ENCODE results near the gene MAPRE3. TPM values are rescaled to one million over a fixed set of nuclear protein-coding genes. Genes with fewer than 3 reads are reported as not detected.

Gene MAPRE3
- total and polyA plus RNA-seq, 9 donors, result 7.8 to 45.7 (median 27.1) TPM

DNA sequence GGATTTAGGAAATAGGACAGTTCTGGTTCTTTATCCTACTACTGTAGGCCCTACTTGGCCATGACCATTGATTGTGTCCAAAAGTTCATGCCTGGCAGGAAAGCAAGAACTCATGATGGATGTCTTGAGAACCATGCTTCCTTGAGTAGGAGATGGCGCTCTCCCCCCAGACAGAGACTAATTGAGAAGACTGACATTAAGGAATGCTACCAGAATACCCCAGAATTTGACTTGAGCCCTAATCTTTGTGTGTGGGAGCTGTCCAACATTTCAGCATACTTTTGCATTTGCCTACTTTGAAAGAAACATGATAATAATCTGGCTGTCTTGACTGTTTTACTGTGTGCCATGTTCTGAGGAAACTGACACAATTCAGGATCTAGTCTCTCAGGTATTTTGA is 23.3 kb downstream of the MAPRE3 start:
- H3K4me3 ChIP-seq (ENCODE audit: low read length), result no peak overlapping the region
- H3K9me3 ChIP-seq (replicated peaks; ENCODE audit: control insufficient read depth, low read depth, low read length), result no peaks in the 10 kb centered on the region
- DNase-seq, result no peak
- H3K36me3 ChIP-seq (ENCODE audit: control insufficient read depth, insufficient read depth, low read length), result no peaks in the 10 kb centered on the region
- H3K27ac ChIP-seq (ENCODE audit: low read length), result no peak overlapping the region
- H3K4me1 ChIP-seq (ENCODE audit: control insufficient read depth, insufficient read depth, low read length), result no peaks in the 10 kb centered on the region
- H3K27me3 ChIP-seq (ENCODE audit: control insufficient read depth, insufficient read depth, low read length), result no peaks in the 10 kb centered on the region
- WGBS (ENCODE audit: insufficient coverage), result no CpG with 5 or more reads among the region's 1 CpG

DNA sequence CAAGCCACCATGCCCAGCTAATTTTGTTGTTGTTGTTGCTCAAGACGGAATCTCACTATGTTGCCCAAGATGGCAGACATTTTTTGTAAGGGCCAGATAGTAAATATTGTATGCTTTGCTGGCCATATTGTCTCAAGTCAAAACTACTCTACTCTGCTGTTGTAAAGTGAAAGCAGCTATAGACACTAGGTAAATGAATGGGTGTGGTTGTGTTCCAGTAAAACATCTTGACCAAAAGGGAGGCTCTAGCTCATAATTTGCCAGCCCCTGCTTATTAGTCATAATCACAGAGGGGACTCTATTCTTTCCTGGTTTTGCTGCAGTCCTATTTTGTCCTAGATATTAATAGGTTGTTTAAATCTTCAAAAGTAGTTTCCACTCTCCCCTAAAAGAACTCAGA is 24.5 kb downstream of the MAPRE3 start:
- Histone ChIP-seq H3K27me3 (ENCODE audit: control insufficient read depth, insufficient read depth, low read length) (no peaks in the 10 kb centered on the region), H3K4me1 (ENCODE audit: control insufficient read depth, insufficient read depth, low read length) (no peaks in the 10 kb centered on the region), H3K36me3 (ENCODE audit: control insufficient read depth, insufficient read depth, low read length) (no peaks in the 10 kb centered on the region), H3K9me3 (replicated peaks; ENCODE audit: control insufficient read depth, low read depth, low read length) (no peaks in the 10 kb centered on the region), H3K4me3 (ENCODE audit: low read length) (no peak overlapping the region), H3K27ac (ENCODE audit: low read length) (no peak overlapping the region)
- WGBS (ENCODE audit: insufficient coverage), result no CpG with 5 or more reads among the region's 1 CpG
- DNase-seq, result no peak

DNA sequence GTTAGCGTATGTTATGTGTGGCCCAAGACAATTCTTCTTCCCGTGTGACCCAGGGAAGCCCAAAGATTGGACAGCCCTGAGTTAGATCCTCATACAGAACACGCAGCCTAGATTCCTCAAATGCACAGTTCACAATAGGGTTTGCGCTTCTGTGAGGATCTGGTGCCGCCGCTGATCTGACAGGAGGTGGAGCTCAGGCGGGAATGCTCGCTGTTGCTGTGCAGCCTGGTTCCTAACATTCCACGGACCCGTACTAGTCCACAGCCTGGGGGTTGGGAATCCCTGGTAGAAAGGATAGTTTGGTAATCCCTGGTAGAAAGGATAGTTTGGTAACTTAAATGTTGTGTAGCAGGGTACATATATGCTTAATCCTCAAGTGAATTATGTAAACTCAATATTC is 27.0 kb downstream of the MAPRE3 start:
- Histone ChIP-seq H3K27me3 (ENCODE audit: control insufficient read depth, insufficient read depth, low read length) (no peaks in the 10 kb centered on the region), H3K4me3 (ENCODE audit: low read length) (no peak overlapping the region), H3K36me3 (ENCODE audit: control insufficient read depth, insufficient read depth, low read length) (no peaks in the 10 kb centered on the region), H3K9me3 (replicated peaks; ENCODE audit: control insufficient read depth, low read depth, low read length) (no peaks in the 10 kb centered on the region), H3K27ac (ENCODE audit: low read length) (no peak overlapping the region), H3K4me1 (ENCODE audit: control insufficient read depth, insufficient read depth, low read length) (no peaks in the 10 kb centered on the region)
- no peak for DNase-seq
- 49% methylated on average over 7 of the region's 10 CpGs for WGBS (ENCODE audit: insufficient coverage)

DNA sequence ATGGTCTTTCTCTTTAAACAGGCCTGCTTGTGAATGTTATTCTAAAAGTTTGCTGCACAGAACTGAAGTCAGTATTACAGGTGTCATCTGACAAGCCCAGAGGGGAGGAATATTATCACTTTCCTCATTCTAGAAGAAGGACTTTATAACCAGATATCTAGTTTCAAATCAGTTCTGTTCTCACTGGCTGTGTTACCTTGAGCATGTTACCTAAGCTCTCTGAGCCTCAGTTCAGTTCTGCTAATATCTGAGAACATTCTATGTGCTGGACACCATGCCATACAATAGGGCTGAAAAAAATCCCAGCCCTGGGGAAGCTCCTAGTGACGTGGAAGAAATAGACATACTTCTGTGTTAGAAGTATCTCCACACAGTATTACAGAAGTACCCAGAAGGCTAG is 27.9 kb downstream of the MAPRE3 start:
- H3K27me3 ChIP-seq (ENCODE audit: control insufficient read depth, insufficient read depth, low read length), result no peaks in the 10 kb centered on the region
- H3K9me3 ChIP-seq (replicated peaks; ENCODE audit: control insufficient read depth, low read depth, low read length), result no peaks in the 10 kb centered on the region
- DNase-seq, result no peak
- no peaks in the 10 kb centered on the region for H3K4me1 ChIP-seq (ENCODE audit: control insufficient read depth, insufficient read depth, low read length)
- H3K36me3 ChIP-seq (ENCODE audit: control insufficient read depth, insufficient read depth, low read length), result no peaks in the 10 kb centered on the region
- WGBS (ENCODE audit: insufficient coverage), result no CpG with 5 or more reads among the region's 1 CpG
- H3K4me3 ChIP-seq (ENCODE audit: low read length), result no peak overlapping the region
- no peak overlapping the region for H3K27ac ChIP-seq (ENCODE audit: low read length)

DNA sequence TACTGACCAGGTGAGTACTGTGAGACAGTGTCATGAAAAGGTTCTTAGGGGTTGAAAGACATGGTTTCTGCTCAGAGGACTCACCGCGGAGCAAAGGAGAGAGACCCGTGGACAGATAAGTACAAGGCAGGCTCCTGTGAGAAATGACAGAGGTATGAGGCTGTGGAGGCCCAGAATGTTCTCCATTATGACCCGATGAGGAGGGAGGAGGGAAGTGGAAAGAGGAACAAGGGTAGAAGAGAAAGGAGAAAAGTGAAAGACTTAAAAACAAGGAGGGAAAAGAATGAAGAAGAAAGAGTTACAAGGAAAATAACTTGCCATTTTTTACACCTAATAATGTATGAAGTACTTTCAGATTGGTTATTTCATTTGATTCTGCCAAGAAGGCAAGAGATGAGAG is 29.8 kb downstream of the MAPRE3 start:
- H3K27ac ChIP-seq (ENCODE audit: low read length), result no peak overlapping the region
- no peaks in the 10 kb centered on the region for H3K4me1 ChIP-seq (ENCODE audit: control insufficient read depth, insufficient read depth, low read length)
- H3K9me3 ChIP-seq (replicated peaks; ENCODE audit: control insufficient read depth, low read depth, low read length), result no peaks in the 10 kb centered on the region
- no peaks in the 10 kb centered on the region for H3K27me3 ChIP-seq (ENCODE audit: control insufficient read depth, insufficient read depth, low read length)
- no peak for DNase-seq
- H3K36me3 ChIP-seq (ENCODE audit: control insufficient read depth, insufficient read depth, low read length), result no peaks in the 10 kb centered on the region
- 73% methylated on average over 4 of the region's 4 CpGs for WGBS (ENCODE audit: insufficient coverage)
- no peak overlapping the region for H3K4me3 ChIP-seq (ENCODE audit: low read length)

DNA sequence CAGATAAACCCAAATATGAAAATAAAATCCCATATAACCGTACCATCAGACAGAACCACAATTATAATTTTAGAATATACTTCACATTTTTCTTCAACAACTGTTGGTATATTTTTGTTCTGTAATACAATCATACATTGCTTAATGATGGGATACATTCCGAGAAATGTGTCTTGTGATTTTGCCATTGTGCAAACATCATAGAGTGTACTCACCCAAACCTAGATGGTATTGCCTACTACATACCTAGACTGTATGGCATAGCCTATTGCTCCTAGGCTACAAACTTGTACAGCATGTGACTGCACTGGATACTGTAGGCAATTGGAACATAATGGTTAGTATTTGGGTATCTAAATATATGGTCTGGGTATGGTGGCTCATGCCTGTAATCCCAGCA is 30.6 kb downstream of the MAPRE3 start:
- H3K36me3 ChIP-seq (ENCODE audit: control insufficient read depth, insufficient read depth, low read length), result no peaks in the 10 kb centered on the region
- H3K27me3 ChIP-seq (ENCODE audit: control insufficient read depth, insufficient read depth, low read length), result no peaks in the 10 kb centered on the region
- no peak for DNase-seq
- no CpG with 5 or more reads among the region's 2 CpGs for WGBS (ENCODE audit: insufficient coverage)
- H3K9me3 ChIP-seq (replicated peaks; ENCODE audit: control insufficient read depth, low read depth, low read length), result no peaks in the 10 kb centered on the region
- no peak overlapping the region for H3K4me3 ChIP-seq (ENCODE audit: low read length)
- no peak overlapping the region for H3K27ac ChIP-seq (ENCODE audit: low read length)
- H3K4me1 ChIP-seq (ENCODE audit: control insufficient read depth, insufficient read depth, low read length), result no peaks in the 10 kb centered on the region

DNA sequence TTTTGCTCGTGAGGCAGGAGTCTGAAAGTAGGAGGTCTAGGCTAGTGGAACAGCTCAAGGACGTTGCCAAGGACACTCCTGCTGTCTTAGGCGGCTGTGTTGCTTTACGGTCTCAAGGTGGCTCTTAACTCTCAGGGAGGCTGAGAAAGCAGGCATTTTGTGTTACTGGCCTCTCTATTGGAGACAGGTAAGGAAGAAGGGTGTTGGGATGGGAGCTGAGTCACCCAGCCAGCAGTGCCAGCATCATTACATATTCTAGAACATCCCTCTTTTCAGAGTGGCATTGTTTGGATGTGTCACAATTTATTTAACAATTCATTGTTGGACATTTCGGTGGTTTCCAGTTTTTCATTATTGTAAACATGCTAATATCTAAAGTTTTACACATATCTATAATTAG is 31.5 kb downstream of the MAPRE3 start:
- Histone ChIP-seq H3K4me3 (ENCODE audit: low read length) (no peak overlapping the region), H3K9me3 (replicated peaks; ENCODE audit: control insufficient read depth, low read depth, low read length) (no peaks in the 10 kb centered on the region), H3K4me1 (ENCODE audit: control insufficient read depth, insufficient read depth, low read length) (no peaks in the 10 kb centered on the region), H3K36me3 (ENCODE audit: control insufficient read depth, insufficient read depth, low read length) (no peaks in the 10 kb centered on the region), H3K27ac (ENCODE audit: low read length) (no peak overlapping the region), H3K27me3 (ENCODE audit: control insufficient read depth, insufficient read depth, low read length) (no peaks in the 10 kb centered on the region)
- no peak for DNase-seq
- 29% methylated on average over 3 of the region's 5 CpGs for WGBS (ENCODE audit: insufficient coverage)

DNA sequence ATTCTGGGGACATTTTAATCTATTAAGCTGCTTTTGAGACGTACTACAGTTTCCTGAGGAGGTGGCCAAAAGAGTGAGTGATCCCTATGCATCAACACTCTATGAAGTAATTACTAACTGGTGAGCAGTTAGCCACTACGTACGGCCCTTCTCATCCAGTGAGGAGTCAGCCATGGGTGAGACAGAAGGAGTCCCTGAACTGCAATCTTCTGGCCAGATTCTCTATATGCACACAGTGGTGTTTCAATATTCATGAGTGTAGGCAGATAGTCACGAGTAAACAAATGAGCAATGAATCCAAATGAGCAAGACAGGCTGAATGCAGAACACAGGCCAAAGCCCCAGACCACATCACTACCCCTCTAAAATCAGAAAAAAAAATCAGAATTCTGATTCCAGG is 32.6 kb downstream of the MAPRE3 start:
- Histone ChIP-seq H3K4me1 (ENCODE audit: control insufficient read depth, insufficient read depth, low read length) (no peaks in the 10 kb centered on the region), H3K36me3 (ENCODE audit: control insufficient read depth, insufficient read depth, low read length) (no peaks in the 10 kb centered on the region), H3K27me3 (ENCODE audit: control insufficient read depth, insufficient read depth, low read length) (no peaks in the 10 kb centered on the region), H3K27ac (ENCODE audit: low read length) (no peak overlapping the region), H3K9me3 (replicated peaks; ENCODE audit: control insufficient read depth, low read depth, low read length) (no peaks in the 10 kb centered on the region), H3K4me3 (ENCODE audit: low read length) (no peak overlapping the region)
- 60% methylated on average over 1 of the region's 4 CpGs for WGBS (ENCODE audit: insufficient coverage)
- DNase-seq, result no peak

DNA sequence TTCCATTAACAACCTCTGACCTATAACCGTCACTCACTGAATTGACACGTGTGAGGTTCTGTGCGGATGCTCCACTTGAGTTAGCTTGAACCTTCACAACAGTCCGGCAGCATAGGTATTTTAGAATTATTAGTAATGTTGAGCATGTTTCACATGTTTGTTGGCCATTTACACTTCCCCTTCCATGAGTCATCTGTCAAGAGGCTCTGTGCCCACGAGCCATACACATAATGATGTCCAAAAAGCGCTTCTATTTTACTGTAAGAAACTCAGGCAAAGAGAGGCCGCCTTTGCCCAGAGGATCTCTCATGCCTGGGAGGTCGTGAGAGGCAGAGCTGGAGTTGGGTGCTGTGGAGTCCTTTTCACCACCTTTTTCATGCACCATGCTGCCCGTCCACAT is 33.4 kb downstream of the MAPRE3 start:
- DNase-seq, result no peak
- Histone ChIP-seq H3K36me3 (ENCODE audit: control insufficient read depth, insufficient read depth, low read length) (no peaks in the 10 kb centered on the region), H3K27ac (ENCODE audit: low read length) (no peak overlapping the region), H3K27me3 (ENCODE audit: control insufficient read depth, insufficient read depth, low read length) (no peaks in the 10 kb centered on the region), H3K9me3 (replicated peaks; ENCODE audit: control insufficient read depth, low read depth, low read length) (no peaks in the 10 kb centered on the region), H3K4me1 (ENCODE audit: control insufficient read depth, insufficient read depth, low read length) (no peaks in the 10 kb centered on the region), H3K4me3 (ENCODE audit: low read length) (no peak overlapping the region)
- 60% methylated on average over 4 of the region's 9 CpGs for WGBS (ENCODE audit: insufficient coverage)

DNA sequence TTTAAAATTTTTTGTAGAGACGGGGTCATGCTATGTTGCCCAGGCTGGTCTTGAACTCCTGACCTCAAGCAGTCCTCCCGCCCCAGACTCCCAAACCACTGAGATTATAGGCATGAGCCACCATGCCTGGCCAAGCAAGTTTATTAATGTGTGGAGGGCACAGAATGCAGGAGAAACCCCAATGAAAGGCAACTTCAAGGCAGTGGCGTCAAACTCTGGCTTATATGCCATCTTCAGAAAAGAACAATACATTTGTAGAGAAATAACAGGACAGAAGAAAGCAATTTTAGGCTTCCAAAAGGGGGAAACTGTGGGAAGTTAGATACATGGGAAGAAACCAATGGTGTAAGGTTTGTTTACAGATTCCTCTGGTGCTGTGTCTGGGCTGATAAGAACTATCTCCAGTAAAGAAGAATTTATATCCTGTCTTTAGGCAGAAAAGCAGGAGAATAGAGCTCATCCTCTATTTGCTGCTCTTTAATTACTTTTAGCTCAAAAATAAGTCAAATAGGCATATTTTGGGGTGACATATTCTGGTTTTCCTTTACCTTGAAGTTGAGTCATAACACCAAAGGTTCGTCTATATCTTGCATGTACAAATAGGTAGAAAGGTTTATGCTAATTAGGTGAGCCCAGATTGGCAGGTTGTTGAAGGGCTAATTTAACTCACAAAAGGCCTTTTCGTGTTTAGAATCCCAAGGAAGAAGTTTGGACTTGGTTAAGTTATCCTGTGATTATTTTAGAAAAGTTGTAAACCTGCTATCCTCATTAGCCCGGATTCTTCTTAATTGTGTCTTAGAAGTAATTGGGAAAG is 36.4 kb downstream of the MAPRE3 start:
- H3K9me3 ChIP-seq (replicated peaks; ENCODE audit: control insufficient read depth, low read depth, low read length), result no peaks in the 10 kb centered on the region
- no peak for DNase-seq
- H3K4me3 ChIP-seq (ENCODE audit: low read length), result no peak overlapping the region
- no peaks in the 10 kb centered on the region for H3K4me1 ChIP-seq (ENCODE audit: control insufficient read depth, insufficient read depth, low read length)
- H3K27ac ChIP-seq (ENCODE audit: low read length), result no peak overlapping the region
- H3K36me3 ChIP-seq (ENCODE audit: control insufficient read depth, insufficient read depth, low read length), result no peaks in the 10 kb centered on the region
- 100% methylated on average over 1 of the region's 6 CpGs for WGBS (ENCODE audit: insufficient coverage)
- H3K27me3 ChIP-seq (ENCODE audit: control insufficient read depth, insufficient read depth, low read length), result no peaks in the 10 kb centered on the region

All from muscle of leg (tissue), 11 donors.